Measurements from ENCODE around the gene CEACAM19.

DNA sequence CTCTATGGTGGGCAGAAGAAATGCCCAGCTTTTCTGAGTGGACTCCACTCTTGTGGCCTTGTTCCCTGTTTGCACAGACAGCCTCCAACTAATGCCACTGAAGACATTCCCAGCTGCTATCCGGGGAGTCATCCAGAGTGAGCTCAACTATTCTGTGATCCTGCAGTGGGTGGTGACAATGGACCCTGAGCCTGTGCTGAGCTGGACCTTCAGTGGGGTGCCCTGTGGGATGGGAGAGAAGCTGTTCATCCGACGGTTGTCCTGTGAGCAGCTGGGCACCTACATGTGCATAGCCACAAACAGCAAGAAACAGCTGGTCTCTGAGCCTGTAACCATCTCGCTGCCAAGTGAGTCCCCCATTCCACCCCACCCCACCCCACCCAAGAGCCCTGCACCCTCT, 47.7 kb upstream of the CEACAM19 start:
- TF ChIP-seq, protein P1, sequence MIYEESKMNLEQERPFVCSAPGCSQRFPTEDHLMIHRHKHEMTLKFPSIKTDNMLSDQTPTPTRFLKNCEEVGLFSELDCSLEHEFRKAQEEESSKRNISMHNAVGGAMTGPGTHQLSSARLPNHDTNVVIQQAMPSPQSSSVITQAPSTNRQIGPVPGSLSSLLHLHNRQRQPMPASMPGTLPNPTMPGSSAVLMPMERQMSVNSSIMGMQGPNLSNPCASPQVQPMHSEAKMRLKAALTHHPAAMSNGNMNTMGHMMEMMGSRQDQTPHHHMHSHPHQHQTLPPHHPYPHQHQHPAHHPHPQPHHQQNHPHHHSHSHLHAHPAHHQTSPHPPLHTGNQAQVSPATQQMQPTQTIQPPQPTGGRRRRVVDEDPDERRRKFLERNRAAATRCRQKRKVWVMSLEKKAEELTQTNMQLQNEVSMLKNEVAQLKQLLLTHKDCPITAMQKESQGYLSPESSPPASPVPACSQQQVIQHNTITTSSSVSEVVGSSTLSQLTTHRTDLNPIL (CRISPR knock-in tag; IDR thresholded peaks at IDR 0.05; ENCODE audit: low read depth) = no peak
- TF ChIP-seq GLIS3 (CRISPR knock-in tag; IDR thresholded peaks at IDR 0.05) (no peak), RARB (CRISPR knock-in tag; IDR thresholded peaks at IDR 0.05) (no peak), ZFP30 (CRISPR knock-in tag; IDR thresholded peaks at IDR 0.05) (no peak), ARNTL (CRISPR knock-in tag; IDR thresholded peaks at IDR 0.05; ENCODE audit: borderline replicate concordance, low read depth) (no peak), TCF4 (CRISPR knock-in tag; IDR thresholded peaks at IDR 0.05; ENCODE audit: borderline replicate concordance) (no peak)
